ENCODE results near the gene CARD11. TPM values are rescaled to one million over a fixed set of nuclear protein-coding genes. Genes with fewer than 3 reads are reported as not detected.

The CARD11 gene
- total RNA-seq, 1 experiment from 2014 or later: 0.57 TPM

DNA sequence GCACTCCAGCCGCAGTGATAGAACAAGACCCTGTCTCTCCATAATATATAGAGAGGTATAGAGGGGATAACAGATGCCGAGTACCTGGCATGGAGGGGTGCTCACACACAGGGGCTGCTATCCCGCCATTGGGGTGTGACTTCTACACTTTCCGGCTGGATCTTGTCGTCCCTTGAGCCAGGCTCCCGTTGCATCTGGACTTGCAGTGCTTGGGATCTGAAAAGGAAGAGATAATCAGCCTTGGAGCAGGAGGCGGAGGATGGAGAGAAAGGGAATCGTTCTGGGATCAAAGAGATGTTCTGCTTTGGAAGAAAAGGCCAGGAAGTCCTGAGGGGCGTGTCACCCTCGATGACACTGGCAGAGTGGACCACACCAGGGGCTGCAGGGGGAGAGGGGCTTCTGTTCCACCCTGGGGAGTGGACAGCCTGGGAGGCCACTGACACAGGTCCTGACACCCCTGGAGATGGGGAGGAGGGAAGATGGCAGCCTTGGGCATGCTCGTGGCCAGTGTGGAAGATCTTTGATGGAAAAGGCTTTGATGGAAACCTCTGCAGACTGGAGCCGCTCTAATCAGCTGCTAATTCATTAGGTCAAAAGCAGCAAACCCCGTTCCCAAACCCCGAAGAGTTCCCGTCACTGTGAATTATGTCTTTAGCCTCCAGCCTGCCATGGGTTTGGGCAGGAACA lies 85.1 kb downstream of the CARD11 start:
- ChIA-PET CTCF (no interaction called here), POLR2A (no interaction called here), RAD21 (ENCODE audit: low non-redundant PET in 1 of 2, low total read pairs in 2 of 2, uncharacterized antibody in 2 of 2, unreplicated experiment in 2 of 2) (no interaction called here)
- no peaks in the 10 kb centered on the region for H3K9me2 ChIP-seq (ENCODE audit: insufficient read depth)
- DNase-seq (ENCODE audit: low read depth, low spot score) (no peak), ATAC-seq (no peak)
- no peaks in the 10 kb centered on the region for H3K36me3 ChIP-seq (ENCODE audit: control insufficient read depth in 1 of 2, insufficient read depth in 2 of 2, low read length in 2 of 2)
- H4K20me1 ChIP-seq (ENCODE audit: insufficient read depth): no peaks in the 10 kb centered on the region
- no TSS peak for BruUV-seq (replicated peaks)
- no peaks in the 10 kb centered on the region for H3K79me2 ChIP-seq (ENCODE audit: insufficient read depth, low read length)
- no peak overlapping the region for H3K27ac ChIP-seq (ENCODE audit: low read depth, low read length)
- no peak overlapping the region for H3K9ac ChIP-seq (ENCODE audit: low read length)
- intact Hi-C loops (cut with micrococcal nuclease): no loop called here
- no peaks in the 10 kb centered on the region for H3K27me3 ChIP-seq (ENCODE audit: insufficient read depth, low read length)
- no peaks in the 10 kb centered on the region for H3K9me3 ChIP-seq (ENCODE audit: control insufficient read depth in 1 of 2, insufficient read depth in 1 of 2, low read depth in 1 of 2, low read length in 2 of 2)
- no peak overlapping the region for H3K4me3 ChIP-seq (replicated peaks in 1 of 2; ENCODE audit: low read depth in 1 of 2, low read length in 2 of 2)
- no peak overlapping the region for H2AFZ ChIP-seq (ENCODE audit: low read depth, low read length, poor library complexity, severe bottlenecking)
- no peak overlapping the region for H3K4me2 ChIP-seq (ENCODE audit: low read length)
- TF ChIP-seq, protein P1, sequence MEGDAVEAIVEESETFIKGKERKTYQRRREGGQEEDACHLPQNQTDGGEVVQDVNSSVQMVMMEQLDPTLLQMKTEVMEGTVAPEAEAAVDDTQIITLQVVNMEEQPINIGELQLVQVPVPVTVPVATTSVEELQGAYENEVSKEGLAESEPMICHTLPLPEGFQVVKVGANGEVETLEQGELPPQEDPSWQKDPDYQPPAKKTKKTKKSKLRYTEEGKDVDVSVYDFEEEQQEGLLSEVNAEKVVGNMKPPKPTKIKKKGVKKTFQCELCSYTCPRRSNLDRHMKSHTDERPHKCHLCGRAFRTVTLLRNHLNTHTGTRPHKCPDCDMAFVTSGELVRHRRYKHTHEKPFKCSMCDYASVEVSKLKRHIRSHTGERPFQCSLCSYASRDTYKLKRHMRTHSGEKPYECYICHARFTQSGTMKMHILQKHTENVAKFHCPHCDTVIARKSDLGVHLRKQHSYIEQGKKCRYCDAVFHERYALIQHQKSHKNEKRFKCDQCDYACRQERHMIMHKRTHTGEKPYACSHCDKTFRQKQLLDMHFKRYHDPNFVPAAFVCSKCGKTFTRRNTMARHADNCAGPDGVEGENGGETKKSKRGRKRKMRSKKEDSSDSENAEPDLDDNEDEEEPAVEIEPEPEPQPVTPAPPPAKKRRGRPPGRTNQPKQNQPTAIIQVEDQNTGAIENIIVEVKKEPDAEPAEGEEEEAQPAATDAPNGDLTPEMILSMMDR (IDR thresholded peaks at IDR 0.05 in 2 of 3, conservative IDR thresholded peaks at IDR 0.05 in 1 of 3; ENCODE audit: borderline replicate concordance in 1 of 3, insufficient read depth in 1 of 3, low read depth in 2 of 3, low read length in 2 of 3): no peak
- TF ChIP-seq ZFX (IDR thresholded peaks at IDR 0.05) (no peak), POLR2AphosphoS5 (IDR thresholded peaks at IDR 0.05; ENCODE audit: low read depth, low read length) (no peak), ELF1 (IDR thresholded peaks at IDR 0.05; ENCODE audit: borderline replicate concordance, low read depth) (no peak), SIN3A (IDR thresholded peaks at IDR 0.05; ENCODE audit: low read depth) (no peak), EZH2phosphoT487 (IDR thresholded peaks at IDR 0.05; ENCODE audit: borderline replicate concordance) (no peak), JUND (IDR thresholded peaks at IDR 0.05) (no peak), SRF (IDR thresholded peaks at IDR 0.05; ENCODE audit: low read depth) (no peak), CEBPB (IDR thresholded peaks at IDR 0.05; ENCODE audit: low read depth) (no peak), RAD21 (IDR thresholded peaks at IDR 0.05; ENCODE audit: low read depth) (no peak), YY1 (IDR thresholded peaks at IDR 0.05; ENCODE audit: extremely low read depth, insufficient replicate concordance, low read depth, low read length) (no peak), EZH2 (IDR thresholded peaks at IDR 0.05) (no peak), CBX3 (IDR thresholded peaks at IDR 0.05; ENCODE audit: low read depth) (no peak), ZNF274 (IDR thresholded peaks at IDR 0.05; ENCODE audit: low read depth, low read length) (no peak), SP1 (IDR thresholded peaks at IDR 0.05; ENCODE audit: low read depth) (no peak)
- TF ChIP-seq, protein P2, sequence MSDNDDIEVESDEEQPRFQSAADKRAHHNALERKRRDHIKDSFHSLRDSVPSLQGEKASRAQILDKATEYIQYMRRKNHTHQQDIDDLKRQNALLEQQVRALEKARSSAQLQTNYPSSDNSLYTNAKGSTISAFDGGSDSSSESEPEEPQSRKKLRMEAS (IDR thresholded peaks at IDR 0.05): no peak
- TF ChIP-seq, protein P3, sequence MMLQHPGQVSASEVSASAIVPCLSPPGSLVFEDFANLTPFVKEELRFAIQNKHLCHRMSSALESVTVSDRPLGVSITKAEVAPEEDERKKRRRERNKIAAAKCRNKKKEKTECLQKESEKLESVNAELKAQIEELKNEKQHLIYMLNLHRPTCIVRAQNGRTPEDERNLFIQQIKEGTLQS (IDR thresholded peaks at IDR 0.05): no peak
- TF ChIP-seq, protein P4, sequence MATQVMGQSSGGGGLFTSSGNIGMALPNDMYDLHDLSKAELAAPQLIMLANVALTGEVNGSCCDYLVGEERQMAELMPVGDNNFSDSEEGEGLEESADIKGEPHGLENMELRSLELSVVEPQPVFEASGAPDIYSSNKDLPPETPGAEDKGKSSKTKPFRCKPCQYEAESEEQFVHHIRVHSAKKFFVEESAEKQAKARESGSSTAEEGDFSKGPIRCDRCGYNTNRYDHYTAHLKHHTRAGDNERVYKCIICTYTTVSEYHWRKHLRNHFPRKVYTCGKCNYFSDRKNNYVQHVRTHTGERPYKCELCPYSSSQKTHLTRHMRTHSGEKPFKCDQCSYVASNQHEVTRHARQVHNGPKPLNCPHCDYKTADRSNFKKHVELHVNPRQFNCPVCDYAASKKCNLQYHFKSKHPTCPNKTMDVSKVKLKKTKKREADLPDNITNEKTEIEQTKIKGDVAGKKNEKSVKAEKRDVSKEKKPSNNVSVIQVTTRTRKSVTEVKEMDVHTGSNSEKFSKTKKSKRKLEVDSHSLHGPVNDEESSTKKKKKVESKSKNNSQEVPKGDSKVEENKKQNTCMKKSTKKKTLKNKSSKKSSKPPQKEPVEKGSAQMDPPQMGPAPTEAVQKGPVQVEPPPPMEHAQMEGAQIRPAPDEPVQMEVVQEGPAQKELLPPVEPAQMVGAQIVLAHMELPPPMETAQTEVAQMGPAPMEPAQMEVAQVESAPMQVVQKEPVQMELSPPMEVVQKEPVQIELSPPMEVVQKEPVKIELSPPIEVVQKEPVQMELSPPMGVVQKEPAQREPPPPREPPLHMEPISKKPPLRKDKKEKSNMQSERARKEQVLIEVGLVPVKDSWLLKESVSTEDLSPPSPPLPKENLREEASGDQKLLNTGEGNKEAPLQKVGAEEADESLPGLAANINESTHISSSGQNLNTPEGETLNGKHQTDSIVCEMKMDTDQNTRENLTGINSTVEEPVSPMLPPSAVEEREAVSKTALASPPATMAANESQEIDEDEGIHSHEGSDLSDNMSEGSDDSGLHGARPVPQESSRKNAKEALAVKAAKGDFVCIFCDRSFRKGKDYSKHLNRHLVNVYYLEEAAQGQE (IDR thresholded peaks at IDR 0.05; ENCODE audit: low read depth): no peak
- H3K4me1 ChIP-seq (ENCODE audit: control insufficient read depth in 1 of 2, insufficient read depth in 2 of 2, low read length in 2 of 2): peaks cover 7 to 22% of the 10 kb centered on the region in 2 experiments; a peak in 3 of 4 replicates
